ENCODE measurements around the gene APOA5. TPM values are rescaled to one million over a fixed set of nuclear protein-coding genes. Genes with fewer than 3 reads are reported as not detected.

Gene APOA5
- total and polyA plus RNA-seq, 2 experiments from 2014 or later = not detected

GRCh38 chr11:116776522-116776984, 15.1 kb downstream of the APOA5 start:
- no peak for DNase-seq
- Histone ChIP-seq H3K4me2 (ENCODE audit: unreplicated experiment) (no peak overlapping the region), H3K4me1 (ENCODE audit: insufficient read depth) (peaks cover 11% of the 10 kb centered on the region), H2AFZ (no peak overlapping the region), H3K9me2 (ENCODE audit: insufficient read depth) (no peaks in the 10 kb centered on the region), H3K27ac (no peak overlapping the region), H4K20me1 (ENCODE audit: insufficient read depth) (no peaks in the 10 kb centered on the region), H3K9me3 (ENCODE audit: low read depth) (no peaks in the 10 kb centered on the region), H3K9ac (no peak overlapping the region), H3K36me3 (ENCODE audit: low read depth) (peaks cover 29% of the 10 kb centered on the region), H3K79me2 (ENCODE audit: insufficient read depth) (peaks cover 10% of the 10 kb centered on the region), H3K27me3 (replicated peaks; ENCODE audit: insufficient read depth) (no peaks in the 10 kb centered on the region), H3F3A (ENCODE audit: insufficient read depth) (peaks cover 23% of the 10 kb centered on the region), H3K4me3 (no peak overlapping the region)
- in situ Hi-C loops (cut with MboI) = no loop called here
- TF ChIP-seq EZH2 (IDR thresholded peaks at IDR 0.05; ENCODE audit: insufficient read depth, poor library complexity, severe bottlenecking) (no peak), EZH2phosphoT487 (IDR thresholded peaks at IDR 0.05; ENCODE audit: insufficient read depth, low read depth) (no peak)

- in situ Hi-C loops (cut with MboI) = no loop called here
- H3K9me2 ChIP-seq (ENCODE audit: insufficient read depth) = no peaks in the 10 kb centered on the region
- no peaks in the 10 kb centered on the region for H3K27me3 ChIP-seq (replicated peaks; ENCODE audit: insufficient read depth)
- no peaks in the 10 kb centered on the region for H3K9me3 ChIP-seq (ENCODE audit: low read depth)
- DNase-seq = no peak
- no peak overlapping the region for H3K4me3 ChIP-seq
- no peak for TF ChIP-seq EZH2phosphoT487 (IDR thresholded peaks at IDR 0.05; ENCODE audit: insufficient read depth, low read depth)
- H4K20me1 ChIP-seq (ENCODE audit: insufficient read depth) = no peaks in the 10 kb centered on the region
- peaks cover 16% of the 10 kb centered on the region for H3K79me2 ChIP-seq (ENCODE audit: insufficient read depth)
- H3K4me1 ChIP-seq (ENCODE audit: insufficient read depth) = peaks cover 17% of the 10 kb centered on the region
- 98 to 100% methylated on average over 5 of the region's 5 CpGs for WGBS, 2 experiments (ENCODE audit: low coverage in 1 of 2, low lambda C conversion rate in 2 of 2, missing lambda C conversion rate in 2 of 2)
- H3K27ac ChIP-seq = no peak overlapping the region
- no peak overlapping the region for H3K4me2 ChIP-seq (ENCODE audit: unreplicated experiment)
- no peak overlapping the region for H2AFZ ChIP-seq
- H3K9ac ChIP-seq = no peak overlapping the region
- peaks cover 23% of the 10 kb centered on the region for H3K36me3 ChIP-seq (ENCODE audit: low read depth)
- H3F3A ChIP-seq (ENCODE audit: insufficient read depth) = peaks cover 23% of the 10 kb centered on the region
These were observed 15.7 kb downstream of the APOA5 start for GRCh38 chr11:116775975-116776374.

DNA sequence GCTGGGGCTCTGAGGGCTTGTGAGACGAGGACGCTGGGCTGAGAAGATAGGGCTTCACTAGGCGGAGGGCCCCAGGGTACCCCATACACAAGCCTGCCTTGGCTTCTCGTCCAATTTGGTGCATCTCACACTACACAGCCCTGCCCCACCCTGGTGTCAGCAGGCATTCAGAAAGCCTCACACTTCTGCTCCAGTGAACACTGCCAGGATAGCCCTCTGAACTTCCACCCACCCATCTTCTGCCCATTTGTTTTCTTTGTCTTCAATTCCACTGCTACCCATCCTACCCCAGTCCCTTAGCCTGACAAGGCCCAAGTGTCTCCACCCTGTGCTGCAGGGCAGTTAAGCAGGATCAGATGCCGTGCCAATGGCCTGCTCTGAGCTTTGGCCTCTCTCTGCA, 17.0 kb downstream of the APOA5 start:
- Histone ChIP-seq H3K9me3 (ENCODE audit: low read depth) (no peaks in the 10 kb centered on the region), H3K36me3 (ENCODE audit: low read depth) (peaks cover 15% of the 10 kb centered on the region; the same call in 1 of the 2 replicates), H3K27ac (no peak overlapping the region), H3K4me2 (ENCODE audit: unreplicated experiment) (no peak overlapping the region), H3F3A (ENCODE audit: insufficient read depth) (peaks cover 23% of the 10 kb centered on the region), H3K9me2 (ENCODE audit: insufficient read depth) (no peaks in the 10 kb centered on the region), H4K20me1 (ENCODE audit: insufficient read depth) (no peaks in the 10 kb centered on the region), H3K4me1 (ENCODE audit: insufficient read depth) (peaks cover 18% of the 10 kb centered on the region), H2AFZ (no peak overlapping the region), H3K9ac (no peak overlapping the region), H3K4me3 (no peak overlapping the region), H3K27me3 (replicated peaks; ENCODE audit: insufficient read depth) (no peaks in the 10 kb centered on the region), H3K79me2 (ENCODE audit: insufficient read depth) (peaks cover 29% of the 10 kb centered on the region)
- 96 to 99% methylated on average over 5 of the region's 5 CpGs for WGBS, 2 experiments (ENCODE audit: low coverage in 1 of 2, low lambda C conversion rate in 2 of 2, missing lambda C conversion rate in 2 of 2)
- no peak for DNase-seq
- no peak for TF ChIP-seq EZH2 (IDR thresholded peaks at IDR 0.05; ENCODE audit: insufficient read depth, poor library complexity, severe bottlenecking)
- no peak for TF ChIP-seq EZH2phosphoT487 (IDR thresholded peaks at IDR 0.05; ENCODE audit: insufficient read depth, low read depth)
- in situ Hi-C loops (cut with MboI) = no loop called here

GRCh38 chr11:116773203-116774097, 18.2 kb downstream of the APOA5 start:
- Histone ChIP-seq H4K20me1 (ENCODE audit: insufficient read depth) (no peaks in the 10 kb centered on the region), H3K27ac (peak overlapping the region; percentile 32), H3K36me3 (ENCODE audit: low read depth) (0 out of 2 replicates have a peak, but pooled peaks cover 6% of the 10 kb centered on the region), H3K79me2 (ENCODE audit: insufficient read depth) (peaks cover 37% of the 10 kb centered on the region), H3F3A (ENCODE audit: insufficient read depth) (peaks cover 23% of the 10 kb centered on the region), H3K4me3 (peak overlapping the region; percentile 89), H3K9ac (peak overlapping the region; percentile 47), H3K27me3 (replicated peaks; ENCODE audit: insufficient read depth) (no peaks in the 10 kb centered on the region), H3K9me3 (ENCODE audit: low read depth) (no peaks in the 10 kb centered on the region), H3K4me1 (ENCODE audit: insufficient read depth) (peaks cover 18% of the 10 kb centered on the region), H3K9me2 (ENCODE audit: insufficient read depth) (no peaks in the 10 kb centered on the region), H3K4me2 (ENCODE audit: unreplicated experiment) (peak overlapping the region; percentile 75), H2AFZ (peak overlapping the region; percentile 78)
- no peak for TF ChIP-seq EZH2phosphoT487 (IDR thresholded peaks at IDR 0.05; ENCODE audit: insufficient read depth, low read depth)
- TF ChIP-seq EZH2 (IDR thresholded peaks at IDR 0.05; ENCODE audit: insufficient read depth, poor library complexity, severe bottlenecking) = no peak
- in situ Hi-C loops (cut with MboI) = no loop called here
- WGBS, 2 experiments (ENCODE audit: low coverage in 1 of 2, low lambda C conversion rate in 2 of 2, missing lambda C conversion rate in 2 of 2) = 12 to 15% methylated on average over 20 to 25 of the region's 25 CpGs
- DNase-seq = peak; percentile 64

All from GM23248 (cell line).